Right cardiac atrium (tissue), 5 donors: ENCODE measurements around the gene JADE3. TPM values are rescaled to one million over a fixed set of nuclear protein-coding genes. Genes with fewer than 3 reads are reported as not detected.
"Not testable (repeated sequence)": the region's sequence is repeated elsewhere in the genome, so short reads cannot be mapped to it uniquely, and the experiment has no call there.

Source experiments
- ATAC-seq, 2 donors: fragments of 200-7000 bp; cut with Tn5 transposase; one replicate each; pipeline versions ENCODE4 v1.8.0 to v1.9.1; 2020; ENCODE audit warnings: moderate library complexity in 2 of 2, mild to moderate bottlenecking in 1 of 2
- DNase-seq, 3 donors: peaks; one replicate each; pipeline ENCODE4 v3.0.0-alpha.2; 2020
- H3K27ac ChIP-seq: one replicate; pipeline ENCODE4 v1.5.1; 2013; ENCODE audit warnings: mild to moderate bottlenecking, low read length, control low read depth, moderate library complexity
- H3K27me3 ChIP-seq: one replicate; pipeline ENCODE4 v1.6.1; 2013; ENCODE audit not compliant: control insufficient read depth, insufficient read depth
- H3K4me1 ChIP-seq: one replicate; pipeline ENCODE4 v1.6.1; 2013; ENCODE audit warnings: low read length; ENCODE audit not compliant: control insufficient read depth, insufficient read depth
- H3K4me3 ChIP-seq: one replicate; pipeline ENCODE4 v1.5.1; 2013; ENCODE audit warnings: low read length, control low read depth
- H3K9me3 ChIP-seq: one replicate; pipeline ENCODE4 v1.6.1; 2013; ENCODE audit warnings: low read length; ENCODE audit not compliant: control insufficient read depth
- WGBS: extraction: QIAGEN DNeasy Blood & Tissue Kit; methylation state at CpG from one replicate; pipeline ENCODE4 v1.1.7; 2013; 5-methylcytosine and 5-hydroxymethylcytosine counted together
- intact Hi-C, 4 donors: fragments of 100-400 bp; cut with DNase I; formaldehyde crosslinking; loops; one replicate each; pipeline versions ENCODE4 v1.11.0 to v1.14.0; 2022 to 2023
- polyA plus RNA-seq: library from polyadenylated mRNA; stranded (reverse); fragments of 200-250 nt; gene quantifications from one replicate; pipeline ENCODE4 v1.2.3, GENCODE V29; 2013
- total RNA-seq, 4 donors: library from RNA; stranded (reverse); fragmentation: NEBNext Ultra II Directional; extraction: Animal tissue kit (Norgen Biotek cat#: 25700); gene quantifications; one replicate each; pipeline ENCODE4 v1.2.1, GENCODE V29; 2021
- donor health status: healthy with polysubstance abuse.
- donor health status: DM: no; HTN: yes; CAD: no.
- donor health status: DM: no; HTN: no; CAD: no.
- donor health status: DM: no; HTN: yes; CAD: no; lungs with severe emphysema.
- donor health status: DM: yes; HTN: yes; CAD: no.

The JADE3 gene
- total and polyA plus RNA-seq, 5 donors, result 2.5 to 6.7 (median 6.3) TPM

GRCh38 chrX:46961574-46962283 is 49.5 kb downstream of the JADE3 start:
- H3K27me3 ChIP-seq, result no peaks in the 10 kb centered on the region
- 84% methylated on average over 7 of the region's 7 CpGs for WGBS
- intact Hi-C loops, result no loop called here
- no peak for ATAC-seq
- H3K9me3 ChIP-seq, result no peaks in the 10 kb centered on the region
- H3K4me1 ChIP-seq, result peaks cover 1% of the 10 kb centered on the region
- no peak overlapping the region for H3K4me3 ChIP-seq
- no peak overlapping the region for H3K27ac ChIP-seq
- DNase-seq, result no peak

DNA sequence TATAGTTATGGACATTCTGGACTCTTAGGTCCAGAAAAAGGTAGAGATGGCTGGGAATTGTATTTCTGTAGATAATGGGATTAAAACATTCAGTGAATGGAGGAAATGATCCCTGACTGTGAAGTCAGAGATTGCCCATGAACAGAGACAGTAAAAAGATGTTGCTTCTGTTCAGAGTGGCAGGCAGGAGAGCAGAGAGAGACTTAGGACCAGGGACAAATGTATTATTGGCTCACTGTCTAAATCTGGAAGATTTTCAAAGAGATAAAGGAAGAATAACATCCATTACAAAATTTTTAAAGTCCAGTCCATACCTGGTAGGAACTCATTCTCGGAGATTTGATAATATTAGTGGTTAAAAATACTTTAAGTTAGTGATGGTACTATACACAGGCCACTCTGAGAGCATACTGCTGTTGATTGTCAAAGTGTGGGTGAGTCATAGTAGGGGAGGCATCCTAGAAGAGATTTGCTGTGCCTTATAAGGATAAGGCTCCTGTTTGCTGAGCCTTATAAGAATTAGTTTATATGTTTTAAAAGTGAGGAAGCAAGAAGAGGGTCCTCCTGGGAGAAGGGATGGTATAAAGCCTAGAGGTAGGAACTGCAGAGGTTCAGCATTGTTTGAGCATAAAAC is 53.0 kb downstream of the JADE3 start:
- ATAC-seq (peak in 1 of 2 donors; percentile 62), DNase-seq (no peak)
- intact Hi-C loops, result no loop called here
- no peaks in the 10 kb centered on the region for H3K27me3 ChIP-seq
- H3K4me1 ChIP-seq, result no peaks in the 10 kb centered on the region
- 79% methylated on average over 1 of the region's 1 CpG for WGBS
- no peak overlapping the region for H3K4me3 ChIP-seq
- no peaks in the 10 kb centered on the region for H3K9me3 ChIP-seq
- H3K27ac ChIP-seq, result no peak overlapping the region

DNA sequence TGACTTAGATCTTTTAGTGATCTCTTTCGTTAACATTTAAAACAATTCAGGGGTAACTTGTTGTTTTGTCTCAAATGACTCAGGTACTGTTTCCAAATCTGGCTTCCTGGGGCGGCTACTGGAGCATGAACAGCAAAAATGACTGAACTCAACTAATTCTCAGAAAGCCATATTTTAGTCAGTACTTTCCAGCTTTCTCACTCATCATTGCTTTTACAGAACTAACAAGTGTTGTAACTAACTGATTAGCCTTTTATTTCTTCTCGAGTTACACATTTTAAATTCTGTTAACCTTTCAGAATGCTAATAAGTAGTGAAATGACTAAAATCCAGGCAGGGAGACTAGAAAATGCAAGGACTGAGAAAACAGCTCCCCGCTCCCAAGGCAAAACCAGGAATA is 55.3 kb downstream of the JADE3 start:
- ATAC-seq, result no peak
- intact Hi-C loops, result no loop called here
- no peaks in the 10 kb centered on the region for H3K27me3 ChIP-seq
- no peak overlapping the region for H3K27ac ChIP-seq
- H3K9me3 ChIP-seq, result no peaks in the 10 kb centered on the region
- H3K4me1 ChIP-seq, result no peaks in the 10 kb centered on the region
- DNase-seq, result no peak
- WGBS, result 81% methylated on average over 4 of the region's 4 CpGs
- no peak overlapping the region for H3K4me3 ChIP-seq

DNA sequence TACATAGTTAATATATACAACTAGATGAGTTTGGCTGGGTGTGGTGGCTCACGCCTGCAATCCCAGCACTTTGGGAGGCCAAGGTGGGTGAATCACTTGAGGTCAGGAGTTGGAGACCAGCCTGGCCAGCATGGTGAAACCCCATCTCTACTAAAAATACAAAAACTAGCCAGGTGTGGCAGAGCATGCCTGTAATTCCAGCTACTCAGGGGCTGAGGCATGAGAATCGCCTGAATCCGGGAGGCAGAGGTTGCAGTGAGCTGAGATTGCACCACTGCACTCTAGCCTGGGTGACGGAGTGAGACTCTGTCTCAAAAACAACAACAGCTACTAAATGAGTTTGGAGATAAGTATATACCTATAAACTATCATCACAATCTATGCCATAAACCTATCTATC is 64.8 kb downstream of the JADE3 start:
- H3K4me1 ChIP-seq, H3K9me3 ChIP-seq, H3K4me3 ChIP-seq, H3K27me3 ChIP-seq, DNase-seq, ATAC-seq, H3K27ac ChIP-seq: not testable (repeated sequence)
- intact Hi-C loops, result loop anchor here in 2 of 4 donors (5.0 to 10.0 kb wide), 2 partner anchors 72 to 75 kb away; no protein-coding TSS in a partner anchor
- 96% methylated on average over 4 of the region's 4 CpGs for WGBS

DNA sequence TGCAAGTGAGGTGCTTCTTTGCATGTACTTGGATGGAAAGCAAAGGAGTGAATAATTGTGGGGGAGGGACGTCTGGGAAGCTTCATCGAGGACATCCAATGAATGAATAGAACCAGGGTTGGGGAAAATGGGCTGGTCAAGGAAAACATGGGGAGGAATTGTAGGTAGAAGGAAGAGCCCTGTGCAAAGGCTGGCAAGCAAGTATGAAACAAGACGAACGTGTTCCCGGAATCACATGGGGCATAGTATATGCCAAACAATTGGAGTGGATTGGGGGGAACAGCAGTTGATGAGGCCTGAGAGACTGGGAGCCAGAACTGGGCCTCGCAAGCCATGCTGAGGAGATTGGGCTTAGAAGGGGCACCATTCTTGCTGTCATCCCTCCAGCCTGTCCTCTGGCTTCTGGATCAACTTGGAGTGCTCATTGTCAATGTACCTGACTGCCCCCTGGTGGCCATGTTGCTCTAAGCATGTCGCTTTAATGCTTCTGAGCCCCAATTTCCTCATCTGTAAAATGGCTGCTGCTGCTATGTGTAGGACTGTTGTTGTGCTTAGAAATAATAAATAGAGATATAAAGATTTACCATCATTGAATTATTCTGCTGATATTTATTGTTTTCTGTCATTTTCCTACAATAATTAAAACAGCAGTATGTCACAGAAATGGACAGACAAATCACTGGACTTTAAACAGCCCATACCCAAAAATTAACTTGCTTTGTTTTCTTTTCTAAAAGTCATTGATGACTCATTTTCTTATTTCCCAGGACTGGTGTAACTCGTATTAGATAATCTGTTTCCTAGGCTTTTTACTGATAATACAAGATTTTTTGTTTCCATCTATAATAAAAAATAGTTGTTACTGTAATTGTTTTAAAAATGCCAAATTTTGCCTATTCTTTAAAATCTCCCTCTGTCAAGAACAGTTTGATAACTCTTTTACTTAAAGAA is 66.4 kb downstream of the JADE3 start:
- 78% methylated on average over 8 of the region's 8 CpGs for WGBS
- H3K4me1 ChIP-seq, result no peaks in the 10 kb centered on the region
- DNase-seq (peak; percentile 74 to 87 (median 76)), ATAC-seq (peak; percentile 51 to 74)
- no peak overlapping the region for H3K4me3 ChIP-seq
- H3K27me3 ChIP-seq, result no peaks in the 10 kb centered on the region
- no peaks in the 10 kb centered on the region for H3K9me3 ChIP-seq
- intact Hi-C loops, result loop anchor here in 2 of 4 donors (5.0 to 10.0 kb wide), 2 partner anchors 74 to 76 kb away; no protein-coding TSS in a partner anchor
- no peak overlapping the region for H3K27ac ChIP-seq

GRCh38 chrX:46984705-46985104 is 72.5 kb downstream of the JADE3 start:
- Histone ChIP-seq H3K27ac (no peak overlapping the region), H3K9me3 (no peaks in the 10 kb centered on the region), H3K27me3 (no peaks in the 10 kb centered on the region), H3K4me3 (no peak overlapping the region), H3K4me1 (no peaks in the 10 kb centered on the region)
- DNase-seq (no peak), ATAC-seq (no peak)
- intact Hi-C loops, result no loop called here
- 37% methylated on average over 3 of the region's 3 CpGs for WGBS

- intact Hi-C loops, result no loop called here
- DNase-seq (no peak), ATAC-seq (no peak)
- Histone ChIP-seq H3K27ac (no peak overlapping the region), H3K9me3 (no peaks in the 10 kb centered on the region), H3K4me1 (no peaks in the 10 kb centered on the region), H3K27me3 (no peaks in the 10 kb centered on the region), H3K4me3 (no peak overlapping the region)
Observed at GRCh38 chrX:46989548-46989947, 77.3 kb downstream of the JADE3 start.

- 47% methylated on average over 2 of the region's 2 CpGs for WGBS
- no peak for ATAC-seq
Observed at GRCh38 chrX:46991664-46992063, 79.4 kb downstream of the JADE3 start.

GRCh38 chrX:46992070-46992469 is 79.8 kb downstream of the JADE3 start:
- no peaks in the 10 kb centered on the region for H3K9me3 ChIP-seq
- H3K4me1 ChIP-seq, result no peaks in the 10 kb centered on the region
- H3K27me3 ChIP-seq, result no peaks in the 10 kb centered on the region
- intact Hi-C loops, result no loop called here
- H3K27ac ChIP-seq, result no peak overlapping the region
- DNase-seq (no peak), ATAC-seq (no peak)
- 98% methylated on average over 6 of the region's 6 CpGs for WGBS
- no peak overlapping the region for H3K4me3 ChIP-seq

More at GRCh38 chrX:46991664-46992063, 79.4 kb downstream of the JADE3 start:
- Histone ChIP-seq H3K4me3 (no peak overlapping the region), H3K27me3 (no peaks in the 10 kb centered on the region), H3K27ac (no peak overlapping the region), H3K9me3 (no peaks in the 10 kb centered on the region), H3K4me1 (no peaks in the 10 kb centered on the region)
- intact Hi-C loops, result no loop called here
- no peak for DNase-seq

- Histone ChIP-seq H3K9me3 (no peaks in the 10 kb centered on the region), H3K27ac (no peak overlapping the region), H3K4me3 (no peak overlapping the region), H3K4me1 (no peaks in the 10 kb centered on the region), H3K27me3 (no peaks in the 10 kb centered on the region)
- no peak for ATAC-seq
- DNase-seq, result no peak
- intact Hi-C loops, result no loop called here
Observed at GRCh38 chrX:46994096-46994495, 81.9 kb downstream of the JADE3 start.

DNA sequence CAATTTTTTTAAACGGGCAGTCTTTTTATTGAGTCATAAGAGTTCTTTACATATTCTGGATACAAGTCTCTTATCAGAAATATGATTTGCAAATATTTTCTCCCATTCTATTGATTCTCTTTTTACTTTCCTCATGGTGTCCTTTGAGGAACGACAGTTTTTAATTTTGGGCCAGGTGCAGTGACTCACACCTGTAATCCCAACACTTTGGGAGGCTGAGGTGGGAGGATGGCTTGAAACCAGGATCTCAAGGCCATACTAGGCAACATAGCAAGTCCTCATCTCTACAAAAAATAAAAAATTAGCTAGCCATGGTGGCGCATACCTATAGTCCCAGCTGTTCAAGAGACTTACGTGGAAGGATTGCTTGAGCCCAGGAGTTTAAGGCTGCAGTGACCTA is 99.9 kb downstream of the JADE3 start:
- intact Hi-C loops, result no loop called here
- H3K4me1 ChIP-seq, result no peaks in the 10 kb centered on the region

More for the DNA sequence above, 99.9 kb downstream of the JADE3 start:
- 99% methylated on average over 4 of the region's 4 CpGs for WGBS
- Histone ChIP-seq H3K27me3 (no peaks in the 10 kb centered on the region), H3K27ac (no peak overlapping the region), H3K9me3 (no peaks in the 10 kb centered on the region), H3K4me3 (no peak overlapping the region)
- DNase-seq (no peak), ATAC-seq (no peak)
